HepG2 (cell line): ENCODE data around the gene FANCD2. TPM values are rescaled to one million over a fixed set of nuclear protein-coding genes. Genes with fewer than 3 reads are reported as not detected.

ENCODE experiments used
- ATAC-seq: fragments of 200-7000 bp; cut with Tn5 transposase; 3 replicates; pipeline ENCODE4 v1.9.1; 2020; ENCODE audit warnings: mild to moderate bottlenecking, moderate library complexity
- BruUV-seq: library from RNA; stranded (reverse); fragments of 400-500 nt; replicated peaks from 2 replicates; lab custom pipeline; 2021; lab: Mats Ljungman, UMichigan
- CTCF ChIA-PET: fragments of 300-600 bp; formaldehyde crosslinking; extraction: SDS; loops from one replicate; lab custom pipeline; 2021; ENCODE audit warnings: low total read pairs, inconsistent platforms, low intra/inter-chr PET ratio; lab: Yijun Ruan, JAX
- POLR2A ChIA-PET: fragments of 350-600 bp; sonication (Branson Sonifier 250); formaldehyde crosslinking; loops from one replicate; lab custom pipeline; 2020; ENCODE audit warnings: antibody characterized with exemption, inconsistent platforms; lab: Yijun Ruan, JAX
- DNase-seq: peaks from one replicate; pipeline ENCODE4 v3.0.0-alpha.2; 2015; ENCODE audit warnings: low spot score
- FAIRE-seq: peaks from 3 replicates; lab custom pipeline; 2011; peaks lifted over from hg19 to GRCh38; lab: Jason Lieb, UNC
- H2AFZ ChIP-seq: one replicate; pipeline ENCODE4 v1.6.1; 2011; ENCODE audit warnings: low read length, inconsistent platforms
- H3K27ac ChIP-seq: fragments of 300-600 bp; 3 replicates; pipeline ENCODE4 v1.8.0; 2011; ENCODE audit warnings: mixed run types, mild to moderate bottlenecking, mixed read lengths, low read length, inconsistent platforms; ENCODE audit not compliant: insufficient read depth; ENCODE audit errors: extremely low read length
- H3K27me3 ChIP-seq, 2 experiments: fragments of 200-600 bp in 1 of 2; 2 replicates in 1 of 2; 3 replicates in 1 of 2; pipeline versions ENCODE4 v1.6.0 to v1.8.0; 2011; ENCODE audit warnings: low read length in 2 of 2, mild to moderate bottlenecking in 2 of 2, moderate library complexity in 2 of 2, inconsistent platforms in 1 of 2; ENCODE audit not compliant: insufficient read depth in 2 of 2, control insufficient read depth in 1 of 2
- H3K36me3 ChIP-seq, 2 experiments: fragments of 200-600 bp in 1 of 2; replicated peaks in 1 of 2; 2 replicates in 1 of 2; 3 replicates in 1 of 2; pipeline versions ENCODE4 v1.5.1 to v1.8.0; 2011; ENCODE audit warnings: low read length in 2 of 2, inconsistent platforms in 1 of 2; ENCODE audit not compliant: insufficient read depth in 2 of 2, control insufficient read depth in 1 of 2
- H3K4me1 ChIP-seq: 2 replicates; pipeline ENCODE4 v1.5.1; 2012; ENCODE audit warnings: low read length, inconsistent platforms; ENCODE audit not compliant: insufficient read depth
- H3K4me2 ChIP-seq: 2 replicates; pipeline ENCODE4 v1.6.0; 2011; ENCODE audit warnings: low read depth, low read length, inconsistent platforms
- H3K4me3 ChIP-seq, 3 experiments: fragments of 200-600 bp in 1 of 3; sonication (generic), shearing (Covaris generic) in 1 of 3; replicated peaks in 1 of 3; 2 replicates each; pipeline ENCODE4 v1.5.1; 2011 to 2016; ENCODE audit warnings: low read length in 3 of 3, inconsistent platforms in 2 of 3, low read depth in 2 of 3, mild to moderate bottlenecking in 2 of 3, control low read depth in 1 of 3, mixed read lengths in 1 of 3; ENCODE audit not compliant: insufficient read depth in 1 of 3
- H3K79me2 ChIP-seq: one replicate; pipeline ENCODE4 v1.6.1; 2011; ENCODE audit warnings: low read length, inconsistent platforms; ENCODE audit not compliant: insufficient read depth
- H3K9ac ChIP-seq: 2 replicates; pipeline ENCODE4 v1.6.0; 2011; ENCODE audit warnings: mild to moderate bottlenecking, low read depth, low read length, inconsistent platforms; ENCODE audit not compliant: insufficient read depth
- H3K9me3 ChIP-seq: 2 replicates; pipeline ENCODE4 v1.5.1; 2012; ENCODE audit warnings: mild to moderate bottlenecking, low read length
- H4K20me1 ChIP-seq: 2 replicates; pipeline ENCODE4 v1.6.0; 2011; ENCODE audit warnings: inconsistent platforms, mild to moderate bottlenecking, low read length, moderate library complexity; ENCODE audit not compliant: insufficient read depth
- CCDC6 ChIP-seq: sonication (generic); formaldehyde crosslinking; IDR thresholded peaks from 2 replicates; pipeline ENCODE4 v1.8.1; 2022; ENCODE audit warnings: mild to moderate bottlenecking, missing genetic modification reagents, moderate library complexity
- DRAP1 ChIP-seq: IDR thresholded peaks from 2 replicates; pipeline ENCODE4 v1.6.1; 2016; ENCODE audit warnings: missing genetic modification reagents, missing compliant biosample characterization
- FOSL2 ChIP-seq: sonication (generic); formaldehyde crosslinking; IDR thresholded peaks from 2 replicates; pipeline ENCODE4 v1.4.0; 2020; ENCODE audit warnings: missing genetic modification reagents
- KLF12 ChIP-seq: sonication (generic); formaldehyde crosslinking; IDR thresholded peaks from 2 replicates; pipeline ENCODE4 v1.4.0; 2020; ENCODE audit warnings: missing genetic modification reagents, borderline replicate concordance
- ZSCAN29 ChIP-seq: sonication (generic); formaldehyde crosslinking; conservative IDR thresholded peaks from 2 replicates; pipeline ENCODE4 v1.4.0; 2020; ENCODE audit warnings: mild to moderate bottlenecking, missing genetic modification reagents
- ZSCAN31 ChIP-seq: sonication (generic); formaldehyde crosslinking; IDR thresholded peaks from 2 replicates; pipeline ENCODE4 v1.5.0; 2020; ENCODE audit warnings: low read depth, mild to moderate bottlenecking, missing genetic modification reagents
- WGBS: methylation state at CpG from one replicate; pipeline ENCODE4 v1.1.6; 2017; ENCODE audit warnings: low lambda C conversion rate; 5-methylcytosine and 5-hydroxymethylcytosine counted together
- in situ Hi-C: cut with HindIII; loops from 2 replicates; pipeline ENCODE4 v1.10.0; 2017; ENCODE audit warnings: low pct_unique_long_range_greater_than_20kb; ENCODE audit not compliant: extremely low pct_ligation_motif_present
- intact Hi-C: fragments of 100-400 bp; cut with micrococcal nuclease; formaldehyde crosslinking; loops from one replicate; pipeline ENCODE4 v1.10.0; 2022; ENCODE audit not compliant: unreplicated experiment
- polyA plus RNA-seq, 8 experiments: library from polyadenylated mRNA; depleted of rRNA in 3 of 8; stranded (reverse) in 7 of 8; unstranded in 1 of 8; fragments of >200 nt; fragmentation: Illumina TruSeq in 4 of 8; extraction: Trizol in 4 of 8; gene quantifications; 2 replicates each; pipeline versions ENCODE4 v1.2.1 to v1.2.3, GENCODE V29; 2011 to 2016; ENCODE audit warnings: low read depth in 4 of 8, missing spikeins in 1 of 8, mixed read lengths in 1 of 8; ENCODE audit not compliant: insufficient read depth in 1 of 8
- total RNA-seq, 5 experiments: library from RNA; depleted of rRNA; stranded (reverse); fragments of >200 nt; fragmentation: Illumina TruSeq; extraction: Trizol; gene quantifications; 2 replicates each; pipeline ENCODE4 v1.2.3, GENCODE V29; 2016; ENCODE audit warnings: low read depth in 1 of 5
- TF ChIP-seq, protein P1 (sequence below): sonication (generic); formaldehyde crosslinking; IDR thresholded peaks from 2 replicates; pipeline ENCODE4 v1.4.0; 2020; ENCODE audit warnings: mild to moderate bottlenecking, low read depth, missing genetic modification reagents
- TF ChIP-seq, protein P2 (sequence below): sonication (generic); formaldehyde crosslinking; conservative IDR thresholded peaks from 2 replicates; pipeline ENCODE4 v1.4.0; 2020; ENCODE audit warnings: mild to moderate bottlenecking, missing genetic modification reagents, moderate library complexity

Gene FANCD2
- total and polyA plus RNA-seq, 2 of the 13 experiments (the other 11 are each of a cell fraction or from before 2014, with no cell fraction given) = 10.1 to 42.0 TPM

DNA sequence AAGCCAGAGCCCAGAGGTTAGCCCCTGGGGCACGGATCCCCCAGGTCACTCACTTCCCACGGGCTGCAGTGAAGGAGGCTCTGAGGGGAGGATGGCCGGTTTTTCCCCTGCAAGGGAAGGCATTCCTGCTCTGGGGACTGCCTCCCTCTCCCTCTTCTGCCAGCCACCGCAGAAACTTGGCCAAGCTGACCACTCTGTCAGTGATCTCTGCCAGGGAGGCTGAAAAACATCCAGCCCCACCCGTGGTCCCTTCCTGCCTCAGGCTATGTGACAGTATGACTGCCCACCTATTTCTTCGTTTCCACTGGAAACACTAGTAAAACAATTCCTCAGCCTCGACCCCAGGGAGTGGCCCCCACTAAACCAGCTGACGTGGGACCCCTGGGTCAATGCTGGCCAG lies 14.6 kb upstream of the FANCD2 start:
- no peaks in the 10 kb centered on the region for H3K79me2 ChIP-seq
- no peaks in the 10 kb centered on the region for H3K36me3 ChIP-seq
- ChIA-PET CTCF (no interaction called here), POLR2A (interaction anchor here (0.8 to 2.0 kb wide), 6 partner anchors 14 to 238 kb away, joined by 3 to 12 read pairs (median 6); partner anchors contain the start of genes CRELD1, FANCD2 and IL17RE)
- peaks cover 41% of the 10 kb centered on the region for H3K4me1 ChIP-seq
- no peaks in the 10 kb centered on the region for H3K9me3 ChIP-seq
- DNase-seq = no peak
- no peak overlapping the region for H3K9ac ChIP-seq
- BruUV-seq = no TSS peak
- ATAC-seq = no peak
- no peaks in the 10 kb centered on the region for H4K20me1 ChIP-seq
- H3K27me3 ChIP-seq = no peaks in the 10 kb centered on the region; a peak in 1 of 5 replicates
- H3K4me3 ChIP-seq = peak overlapping the region in 2 of 3 experiments; percentile 54 to 60; a peak in 3 of 6 replicates
- H3K4me2 ChIP-seq = peak overlapping the region; percentile 53
- TF ChIP-seq ZSCAN29 (CRISPR knock-in tag) = no peak
- TF ChIP-seq KLF12 (CRISPR knock-in tag) = no peak
- TF ChIP-seq, protein P1, sequence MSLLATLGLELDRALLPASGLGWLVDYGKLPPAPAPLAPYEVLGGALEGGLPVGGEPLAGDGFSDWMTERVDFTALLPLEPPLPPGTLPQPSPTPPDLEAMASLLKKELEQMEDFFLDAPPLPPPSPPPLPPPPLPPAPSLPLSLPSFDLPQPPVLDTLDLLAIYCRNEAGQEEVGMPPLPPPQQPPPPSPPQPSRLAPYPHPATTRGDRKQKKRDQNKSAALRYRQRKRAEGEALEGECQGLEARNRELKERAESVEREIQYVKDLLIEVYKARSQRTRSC (CRISPR knock-in tag) = no peak
- no peak for TF ChIP-seq ZSCAN31 (CRISPR knock-in tag)
- TF ChIP-seq, protein P2, sequence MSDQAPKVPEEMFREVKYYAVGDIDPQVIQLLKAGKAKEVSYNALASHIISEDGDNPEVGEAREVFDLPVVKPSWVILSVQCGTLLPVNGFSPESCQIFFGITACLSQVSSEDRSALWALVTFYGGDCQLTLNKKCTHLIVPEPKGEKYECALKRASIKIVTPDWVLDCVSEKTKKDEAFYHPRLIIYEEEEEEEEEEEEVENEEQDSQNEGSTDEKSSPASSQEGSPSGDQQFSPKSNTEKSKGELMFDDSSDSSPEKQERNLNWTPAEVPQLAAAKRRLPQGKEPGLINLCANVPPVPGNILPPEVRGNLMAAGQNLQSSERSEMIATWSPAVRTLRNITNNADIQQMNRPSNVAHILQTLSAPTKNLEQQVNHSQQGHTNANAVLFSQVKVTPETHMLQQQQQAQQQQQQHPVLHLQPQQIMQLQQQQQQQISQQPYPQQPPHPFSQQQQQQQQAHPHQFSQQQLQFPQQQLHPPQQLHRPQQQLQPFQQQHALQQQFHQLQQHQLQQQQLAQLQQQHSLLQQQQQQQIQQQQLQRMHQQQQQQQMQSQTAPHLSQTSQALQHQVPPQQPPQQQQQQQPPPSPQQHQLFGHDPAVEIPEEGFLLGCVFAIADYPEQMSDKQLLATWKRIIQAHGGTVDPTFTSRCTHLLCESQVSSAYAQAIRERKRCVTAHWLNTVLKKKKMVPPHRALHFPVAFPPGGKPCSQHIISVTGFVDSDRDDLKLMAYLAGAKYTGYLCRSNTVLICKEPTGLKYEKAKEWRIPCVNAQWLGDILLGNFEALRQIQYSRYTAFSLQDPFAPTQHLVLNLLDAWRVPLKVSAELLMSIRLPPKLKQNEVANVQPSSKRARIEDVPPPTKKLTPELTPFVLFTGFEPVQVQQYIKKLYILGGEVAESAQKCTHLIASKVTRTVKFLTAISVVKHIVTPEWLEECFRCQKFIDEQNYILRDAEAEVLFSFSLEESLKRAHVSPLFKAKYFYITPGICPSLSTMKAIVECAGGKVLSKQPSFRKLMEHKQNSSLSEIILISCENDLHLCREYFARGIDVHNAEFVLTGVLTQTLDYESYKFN (CRISPR knock-in tag) = 0 out of 2 replicates have a peak, but pooled peaks have one; percentile 2
- no peak for TF ChIP-seq DRAP1 (CRISPR knock-in tag)
- TF ChIP-seq CCDC6 (CRISPR knock-in tag) = no peak
- no peak for TF ChIP-seq FOSL2
- H2AFZ ChIP-seq = no peak overlapping the region
- intact Hi-C loops (loop anchor here (2.0 kb wide), 1 partner anchor 29 kb away; no protein-coding TSS in a partner anchor), in situ Hi-C loops (no loop called here)
- FAIRE-seq = no peak
- 44% methylated on average over 8 of the region's 8 CpGs for WGBS
- H3K27ac ChIP-seq = no peak overlapping the region
